HepG2 (cell line): ENCODE data around the gene PLCB1. TPM values are rescaled to one million over a fixed set of nuclear protein-coding genes. Genes with fewer than 3 reads are reported as not detected.

Experiments
- CEBPZ ChIP-seq: IDR thresholded peaks from 2 replicates; pipeline ENCODE4 v1.6.1; 2012; ENCODE audit warnings: low read length, improper control_type of control experiment
- DRAP1 ChIP-seq: IDR thresholded peaks from 2 replicates; pipeline ENCODE4 v1.6.1; 2016; ENCODE audit warnings: missing genetic modification reagents, missing compliant biosample characterization
- HIVEP1 ChIP-seq: sonication (generic); formaldehyde crosslinking; IDR thresholded peaks from 2 replicates; pipeline ENCODE4 v1.4.0; 2020; ENCODE audit warnings: mild to moderate bottlenecking, missing genetic modification reagents
- HOMEZ ChIP-seq: IDR thresholded peaks from 2 replicates; pipeline ENCODE4 v1.6.1; 2016; ENCODE audit warnings: low read depth
- IRF2 ChIP-seq: IDR thresholded peaks from 2 replicates; pipeline ENCODE4 v1.6.1; 2018; ENCODE audit warnings: missing genetic modification reagents, missing compliant biosample characterization
- NFYB ChIP-seq: sonication (generic); formaldehyde crosslinking; IDR thresholded peaks from 2 replicates; pipeline ENCODE4 v1.4.0; 2020; ENCODE audit warnings: missing genetic modification reagents
- SOX5 ChIP-seq: IDR thresholded peaks from 2 replicates; pipeline ENCODE4 v1.6.1; 2016; ENCODE audit warnings: borderline replicate concordance
- TFDP1 ChIP-seq: IDR thresholded peaks from 2 replicates; pipeline ENCODE4 v1.6.1; 2016; ENCODE audit warnings: missing compliant biosample characterization, missing genetic modification reagents, borderline replicate concordance
- USF2 ChIP-seq, 2 experiments: sonication (generic) in 1 of 2; formaldehyde crosslinking in 1 of 2; IDR thresholded peaks; 2 replicates each; pipeline versions ENCODE4 v1.5.1 to v1.6.1; 2011 to 2020; ENCODE audit warnings: borderline replicate concordance in 1 of 2, low read depth in 1 of 2, low read length in 1 of 2, mild to moderate bottlenecking in 1 of 2, missing genetic modification reagents in 1 of 2, moderate library complexity in 1 of 2
- ZNF512B ChIP-seq: sonication (generic); formaldehyde crosslinking; IDR thresholded peaks from 2 replicates; pipeline ENCODE4 v1.5.1; 2020; ENCODE audit warnings: missing genetic modification reagents, mild to moderate bottlenecking, borderline replicate concordance
- ZNF546 ChIP-seq: sonication (generic); formaldehyde crosslinking; conservative IDR thresholded peaks from 2 replicates; pipeline ENCODE4 v1.8.1; 2023; ENCODE audit warnings: mild to moderate bottlenecking, missing genetic modification reagents
- ZNF747 ChIP-seq: sonication (generic); formaldehyde crosslinking; IDR thresholded peaks from 2 replicates; pipeline ENCODE4 v1.8.1; 2023; ENCODE audit warnings: missing genetic modification reagents, mild to moderate bottlenecking, borderline replicate concordance
- polyA plus RNA-seq, 8 experiments: library from polyadenylated mRNA; depleted of rRNA in 3 of 8; stranded (reverse) in 7 of 8; unstranded in 1 of 8; fragments of >200 nt; fragmentation: Illumina TruSeq in 4 of 8; extraction: Trizol in 4 of 8; gene quantifications; 2 replicates each; pipeline versions ENCODE4 v1.2.1 to v1.2.3, GENCODE V29; 2011 to 2016; ENCODE audit warnings: low read depth in 4 of 8, missing spikeins in 1 of 8, mixed read lengths in 1 of 8; ENCODE audit not compliant: insufficient read depth in 1 of 8
- total RNA-seq, 5 experiments: library from RNA; depleted of rRNA; stranded (reverse); fragments of >200 nt; fragmentation: Illumina TruSeq; extraction: Trizol; gene quantifications; 2 replicates each; pipeline ENCODE4 v1.2.3, GENCODE V29; 2016; ENCODE audit warnings: low read depth in 1 of 5

Gene PLCB1
- total and polyA plus RNA-seq, 2 of the 13 experiments (the other 11 are each of a cell fraction or from before 2014, with no cell fraction given) = 42.4 to 55.9 TPM

GRCh38 chr20:8853805-8854338, 721.8 kb downstream of the PLCB1 start (continued):
- no peak for TF ChIP-seq ZNF747 (CRISPR knock-in tag)
- no peak for TF ChIP-seq HIVEP1
- TF ChIP-seq DRAP1 = peak; percentile 53; the same call in 1 of the 2 replicates
- TF ChIP-seq USF2 (IDR thresholded peaks at IDR 0.05; ENCODE audit: low read depth, low read length) = no peak
- no peak for TF ChIP-seq USF2 (CRISPR knock-in tag; IDR thresholded peaks at IDR 0.05; ENCODE audit: borderline replicate concordance)
- TF ChIP-seq ZNF512B (CRISPR knock-in tag) = no peak
- TF ChIP-seq CEBPZ = no peak
- TF ChIP-seq HOMEZ (CRISPR knock-in tag) = peak; percentile 59; the same call in 1 of the 2 replicates
- TF ChIP-seq NFYB (CRISPR knock-in tag) = no peak
- peak; percentile 65; the same call in 1 of the 2 replicates for TF ChIP-seq SOX5 (CRISPR knock-in tag)
- TF ChIP-seq TFDP1 (CRISPR knock-in tag) = peak; percentile 13; the same call in 1 of the 2 replicates
- TF ChIP-seq IRF2 (CRISPR knock-in tag) = peak; percentile 53; the same call in 1 of the 2 replicates
- no peak for TF ChIP-seq ZNF546
